HG02943 (cell line): ENCODE measurements around the gene OR2AJ1.

Source experiments
- ATAC-seq: cut with Tn5 transposase; IDR thresholded peaks from one replicate; pipeline ENCODE4 v1.9.1; 2021; ENCODE audit warnings: mild to moderate bottlenecking, low read depth, moderate library complexity; ENCODE audit not compliant: unreplicated experiment

Gene OR2AJ1

GRCh38 chr1:247953408-247953807 lies 28.7 kb downstream of the OR2AJ1 start:
- no peak for ATAC-seq

- no peak for ATAC-seq
These were observed 37.1 kb downstream of the OR2AJ1 start for GRCh38 chr1:247961791-247962190.

DNA sequence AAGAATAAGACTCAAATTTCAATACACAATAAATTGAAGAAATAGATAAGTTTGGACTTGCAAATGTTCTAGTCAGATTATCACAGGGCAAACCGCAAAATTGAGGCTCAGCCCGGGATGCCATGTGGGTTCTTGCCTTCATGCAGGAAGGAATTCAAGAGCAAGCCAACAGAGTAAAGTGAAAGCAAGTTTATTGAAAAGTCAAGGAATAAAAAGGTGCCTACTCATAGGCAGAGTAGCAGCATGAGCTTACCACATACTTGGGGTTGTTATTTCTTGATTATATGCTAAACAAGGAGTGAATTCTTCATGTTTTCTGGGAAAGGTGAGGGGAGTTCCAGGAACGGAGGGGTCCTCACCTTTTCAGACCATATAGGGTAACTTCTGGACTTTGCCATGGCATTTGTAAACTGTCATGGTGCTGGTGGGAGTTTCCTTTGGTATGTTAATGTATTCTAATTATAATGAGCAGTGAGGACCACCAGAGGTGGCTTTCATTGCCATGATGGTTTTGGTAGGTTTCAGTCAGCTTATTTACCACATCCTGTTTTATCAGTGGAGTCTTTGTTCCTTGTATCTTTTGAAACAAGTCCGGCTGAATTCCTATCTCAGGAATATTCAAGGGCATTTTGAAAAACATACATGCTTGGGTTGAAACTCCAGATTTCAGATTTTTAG lies 38.4 kb downstream of the OR2AJ1 start:
- no peak for ATAC-seq

DNA sequence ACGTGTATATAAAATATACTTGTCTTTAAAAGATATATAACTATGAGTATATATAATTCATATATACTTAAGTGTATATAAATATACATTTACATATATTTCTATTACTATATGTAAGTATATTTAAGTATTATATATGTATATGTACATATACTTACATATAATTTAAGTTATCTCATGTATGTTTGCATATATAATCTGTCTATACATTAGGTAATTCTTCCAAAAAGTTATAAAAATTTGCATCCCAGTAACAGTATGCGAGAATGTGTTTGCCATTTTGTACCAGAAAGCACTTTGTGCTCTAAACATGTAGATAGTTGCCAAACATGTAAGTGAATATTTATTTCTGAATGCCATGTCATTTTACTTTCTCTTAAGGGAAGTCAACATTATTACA lies 40.2 kb downstream of the OR2AJ1 start, which contains the start of gene OR2AK2:
OR2AK2 (plus strand) TSS at position 301 of the 400 bp plus-strand sequence. CDS start 144 bp downstream, outside the sequence.
- ATAC-seq = no peak

- ATAC-seq = peak; percentile 89
These were observed 42.0 kb downstream of the OR2AJ1 start for GRCh38 chr1:247966532-247967204.
